Upper lobe of right lung (tissue), 1 donor: ENCODE results near the gene P2RY14. TPM values are rescaled to one million over a fixed set of nuclear protein-coding genes. Genes with fewer than 3 reads are reported as not detected.

Experiments
- ATAC-seq: fragments of 200-7000 bp; cut with Tn5 transposase; one replicate; pipeline ENCODE4 v1.9.1; 2020; ENCODE audit warnings: mild to moderate bottlenecking, moderate library complexity
- DNase-seq: peaks from one replicate; pipeline ENCODE4 v3.0.0-alpha.2; 2020
- H3K27ac ChIP-seq: fragments of 200-600 bp; one replicate; pipeline ENCODE4 v1.8.0; 2022
- H3K27me3 ChIP-seq: fragments of 200-600 bp; one replicate; pipeline ENCODE4 v1.8.0; 2022; ENCODE audit warnings: mild to moderate bottlenecking
- H3K36me3 ChIP-seq: fragments of 200-600 bp; one replicate; pipeline ENCODE4 v1.8.0; 2022
- H3K4me1 ChIP-seq: fragments of 200-600 bp; one replicate; pipeline ENCODE4 v1.8.0; 2022
- H3K4me3 ChIP-seq: fragments of 200-600 bp; one replicate; pipeline ENCODE4 v1.8.0; 2022; ENCODE audit warnings: mild to moderate bottlenecking
- H3K9me3 ChIP-seq: fragments of 200-600 bp; one replicate; pipeline ENCODE4 v1.8.0; 2022
- CTCF ChIP-seq: fragments of 200-600 bp; IDR thresholded peaks from one replicate; pipeline ENCODE4 v1.8.0; 2022; ENCODE audit warnings: antibody characterized with exemption
- intact Hi-C: fragments of 100-400 bp; cut with DNase I; formaldehyde crosslinking; loops from one replicate; pipeline ENCODE4 v1.11.0; 2022
- total RNA-seq: library from RNA; stranded (reverse); fragmentation: NEBNext Ultra II Directional; extraction: Animal tissue kit (Norgen Biotek cat#: 25700); gene quantifications from one replicate; pipeline ENCODE4 v1.2.1, GENCODE V29; 2021
- donor health status: DM: no; HTN: yes; CAD: no; lungs with severe emphysema.

P2RY14 gene
- total RNA-seq, 1 donor from 2014 or later = 7.2 TPM

GRCh38 chr3:151315136-151315535 lies 36.8 kb upstream of the P2RY14 start:
- DNase-seq (no peak), ATAC-seq (no peak)
- intact Hi-C loops = no loop called here

GRCh38 chr3:151314593-151314992 lies 36.3 kb upstream of the P2RY14 start:
- TF ChIP-seq CTCF = no peak
- no peaks in the 10 kb centered on the region for H3K9me3 ChIP-seq
- H3K36me3 ChIP-seq = no peaks in the 10 kb centered on the region
- intact Hi-C loops = no loop called here
- H3K27ac ChIP-seq = no peak overlapping the region
- DNase-seq (no peak), ATAC-seq (no peak)
- no peaks in the 10 kb centered on the region for H3K4me1 ChIP-seq
- H3K4me3 ChIP-seq = no peak overlapping the region
- H3K27me3 ChIP-seq = no peaks in the 10 kb centered on the region

More at GRCh38 chr3:151315136-151315535, 36.8 kb upstream of the P2RY14 start:
- Histone ChIP-seq H3K27ac (no peak overlapping the region), H3K36me3 (no peaks in the 10 kb centered on the region), H3K27me3 (no peaks in the 10 kb centered on the region), H3K9me3 (no peaks in the 10 kb centered on the region), H3K4me3 (no peak overlapping the region), H3K4me1 (no peaks in the 10 kb centered on the region)
- TF ChIP-seq CTCF = no peak

GRCh38 chr3:151314137-151314536 lies 35.8 kb upstream of the P2RY14 start:
- no peaks in the 10 kb centered on the region for H3K4me1 ChIP-seq
- H3K9me3 ChIP-seq = no peaks in the 10 kb centered on the region
- no peak for ATAC-seq
- H3K27ac ChIP-seq = no peak overlapping the region
- DNase-seq = no peak
- no peaks in the 10 kb centered on the region for H3K36me3 ChIP-seq
- TF ChIP-seq CTCF = no peak
- no peak overlapping the region for H3K4me3 ChIP-seq
- intact Hi-C loops = no loop called here
- H3K27me3 ChIP-seq = no peaks in the 10 kb centered on the region

- TF ChIP-seq CTCF = no peak
- no peaks in the 10 kb centered on the region for H3K27me3 ChIP-seq
- no peak overlapping the region for H3K27ac ChIP-seq
- H3K4me1 ChIP-seq = no peaks in the 10 kb centered on the region
- DNase-seq (no peak), ATAC-seq (no peak)
- H3K9me3 ChIP-seq = no peaks in the 10 kb centered on the region
- intact Hi-C loops = no loop called here
- H3K36me3 ChIP-seq = no peaks in the 10 kb centered on the region
- no peak overlapping the region for H3K4me3 ChIP-seq
These were observed 34.6 kb upstream of the P2RY14 start for GRCh38 chr3:151312972-151313371.

- Histone ChIP-seq H3K4me1 (peaks cover 4% of the 10 kb centered on the region), H3K27me3 (no peaks in the 10 kb centered on the region), H3K36me3 (no peaks in the 10 kb centered on the region), H3K4me3 (no peak overlapping the region), H3K27ac (no peak overlapping the region), H3K9me3 (no peaks in the 10 kb centered on the region)
- DNase-seq (no peak), ATAC-seq (no peak)
- intact Hi-C loops = no loop called here
- no peak for TF ChIP-seq CTCF
These were observed 31.2 kb upstream of the P2RY14 start for GRCh38 chr3:151309566-151309965.
